NCI-H526 (cell line): ENCODE results near the gene KRTAP5-8.
A peak's percentile ranks its signal among the peaks of the same experiment; 100 is the strongest.
"Not testable (repeated sequence)": the region's sequence is repeated elsewhere in the genome, so short reads cannot be mapped to it uniquely, and the experiment has no call there.

Experiments
- DNase-seq, 2 experiments: peaks; one replicate each; lab custom pipeline; 2025; lab: John Stamatoyannopoulos, UW

The KRTAP5-8 gene

GRCh38 chr11:71543866-71544265 is 6.0 kb downstream of the KRTAP5-8 start:
- DNase-seq, result no peak

- DNase-seq, result no peak
Observed at GRCh38 chr11:71544525-71545214, 6.8 kb downstream of the KRTAP5-8 start.

GRCh38 chr11:71545405-71545966 is 7.7 kb downstream of the KRTAP5-8 start:
- DNase-seq, result no peak

- no peak for DNase-seq
Observed at GRCh38 chr11:71548120-71548519, 10.3 kb downstream of the KRTAP5-8 start, which contains the start of gene KRTAP5-9. KRTAP5-9 (plus strand) TSS chr11:71548420; CDS start chr11:71548658, 238 bp downstream.

GRCh38 chr11:71548716-71549151 is 10.9 kb downstream of the KRTAP5-8 start:
- no peak for DNase-seq

GRCh38 chr11:71551711-71552110 is 13.9 kb downstream of the KRTAP5-8 start:
- DNase-seq, result no peak

GRCh38 chr11:71554996-71555395 is 17.2 kb downstream of the KRTAP5-8 start:
- no peak for DNase-seq

- DNase-seq, result no peak
Observed at GRCh38 chr11:71555508-71555907, 17.7 kb downstream of the KRTAP5-8 start.

GRCh38 chr11:71556018-71556417 is 18.2 kb downstream of the KRTAP5-8 start:
- no peak for DNase-seq

- DNase-seq, result no peak
Observed at GRCh38 chr11:71557257-71557656, 19.4 kb downstream of the KRTAP5-8 start.

- DNase-seq, result no peak
Observed at GRCh38 chr11:71558996-71559395, 21.2 kb downstream of the KRTAP5-8 start.

- DNase-seq, result peak; percentile 11 to 48
Observed at GRCh38 chr11:71562120-71562519, 24.3 kb downstream of the KRTAP5-8 start.

GRCh38 chr11:71563406-71563805 is 25.6 kb downstream of the KRTAP5-8 start:
- DNase-seq, result peak; percentile 11 to 65

GRCh38 chr11:71564430-71564829 is 26.6 kb downstream of the KRTAP5-8 start:
- no peak for DNase-seq

GRCh38 chr11:71565263-71565662 is 27.4 kb downstream of the KRTAP5-8 start, which contains the start of gene KRTAP5-10:
KRTAP5-10 (plus strand) TSS chr11:71565563; CDS start chr11:71565588, 25 bp downstream.
- no peak for DNase-seq

GRCh38 chr11:71566081-71566620 is 28.3 kb downstream of the KRTAP5-8 start:
- no peak for DNase-seq

- not testable (repeated sequence) for DNase-seq
Observed at GRCh38 chr11:71566626-71567599, 29.1 kb downstream of the KRTAP5-8 start.

GRCh38 chr11:71567633-71568032 is 29.8 kb downstream of the KRTAP5-8 start:
- DNase-seq, result not testable (repeated sequence)

- no peak for DNase-seq
Observed at GRCh38 chr11:71568704-71569349, 31.0 kb downstream of the KRTAP5-8 start.

GRCh38 chr11:71571101-71571850 is 33.5 kb downstream of the KRTAP5-8 start:
- not testable (repeated sequence) for DNase-seq

- DNase-seq, result no peak
Observed at GRCh38 chr11:71572811-71573210, 35.0 kb downstream of the KRTAP5-8 start.
